GM12878 (cell line): ENCODE measurements around the gene DMD. TPM values are rescaled to one million over a fixed set of nuclear protein-coding genes. Genes with fewer than 3 reads are reported as not detected.

ENCODE experiments used
- ATAC-seq: fragments of 200-7000 bp; cut with Tn5 transposase; 3 replicates; pipeline ENCODE4 v1.9.1; 2020; ENCODE audit warnings: mild to moderate bottlenecking, moderate library complexity
- BruUV-seq: library from RNA; stranded (reverse); fragments of 400-500 nt; replicated peaks from 2 replicates; lab custom pipeline; 2021; lab: Mats Ljungman, UMichigan
- CTCF ChIA-PET: fragments of 300-600 bp; sonication (Branson Sonifier 250); formaldehyde crosslinking; extraction: SDS; loops from one replicate; lab custom pipeline; 2021; ENCODE audit warnings: inconsistent platforms; lab: Yijun Ruan, JAX
- POLR2A ChIA-PET: fragments of 350-600 bp; formaldehyde crosslinking; extraction: SDS; loops from one replicate; lab custom pipeline; 2021; ENCODE audit warnings: inconsistent platforms; lab: Charles Lee
- RAD21 ChIA-PET: fragments of 300-600 bp; sonication (Branson Sonifier 250); formaldehyde crosslinking; loops from one replicate; lab custom pipeline; 2023; ENCODE audit warnings: antibody characterized with exemption; ENCODE audit not compliant: unreplicated experiment; lab: Charles Lee
- SMC1A ChIA-PET: fragments of 300-600 bp; sonication (Branson Sonifier 250); formaldehyde crosslinking; loops from one replicate; lab custom pipeline; 2023; ENCODE audit not compliant: unreplicated experiment, uncharacterized antibody; lab: Charles Lee
- DNase-seq: peaks from one replicate; pipeline ENCODE4 v3.0.0-alpha.2; 2011; ENCODE audit warnings: low read depth, low spot score
- FAIRE-seq: peaks from 3 replicates; lab custom pipeline; 2011; peaks lifted over from hg19 to GRCh38; lab: Jason Lieb, UNC
- H2AFZ ChIP-seq: 2 replicates; pipeline ENCODE4 v1.6.0; 2011; ENCODE audit warnings: low read depth, low read length, control low read depth; ENCODE audit not compliant: control insufficient read depth
- H3K27ac ChIP-seq: 2 replicates; pipeline ENCODE4 v1.5.1; 2011; ENCODE audit warnings: control low read depth; ENCODE audit not compliant: control insufficient read depth, insufficient read depth
- H3K27me3 ChIP-seq, 2 experiments: replicated peaks in 1 of 2; 2 replicates each; pipeline versions ENCODE4 v1.6.0 to v1.6.1; 2011; ENCODE audit warnings: low read length in 1 of 2; ENCODE audit not compliant: control insufficient read depth in 2 of 2, insufficient read depth in 2 of 2
- H3K36me3 ChIP-seq, 2 experiments: 2 replicates each; pipeline ENCODE4 v1.5.1; 2011; ENCODE audit warnings: low read length in 1 of 2; ENCODE audit not compliant: control insufficient read depth in 2 of 2, insufficient read depth in 2 of 2
- H3K4me1 ChIP-seq: 2 replicates; pipeline ENCODE4 v1.6.1; 2011; ENCODE audit warnings: mild to moderate bottlenecking, low read length, moderate library complexity, mixed read lengths; ENCODE audit not compliant: control insufficient read depth, insufficient read depth
- H3K4me2 ChIP-seq: 2 replicates; pipeline ENCODE4 v1.6.0; 2011; ENCODE audit warnings: control low read depth; ENCODE audit not compliant: control insufficient read depth, insufficient read depth
- H3K4me3 ChIP-seq: fragments of 200-600 bp; sonication (generic); 2 replicates; pipeline ENCODE4 v1.5.1; 2016
- H3K79me2 ChIP-seq: 2 replicates; pipeline ENCODE4 v1.6.0; 2011; ENCODE audit warnings: low read length; ENCODE audit not compliant: control insufficient read depth, insufficient read depth
- H3K9ac ChIP-seq: 2 replicates; pipeline ENCODE4 v1.8.0; 2011; ENCODE audit warnings: low read length, control low read depth, mixed read lengths; ENCODE audit not compliant: control insufficient read depth, insufficient read depth
- H3K9me3 ChIP-seq: replicated peaks from 3 replicates; pipeline ENCODE4 v1.5.1; 2011; ENCODE audit warnings: mild to moderate bottlenecking, low read length; ENCODE audit not compliant: control insufficient read depth, insufficient read depth
- H4K20me1 ChIP-seq: 2 replicates; pipeline ENCODE4 v1.6.0; 2011; ENCODE audit not compliant: control insufficient read depth, insufficient read depth
- ATF7 ChIP-seq: fragments of 450-650 bp; IDR thresholded peaks from 2 replicates; pipeline ENCODE4 v1.6.1; 2016; ENCODE audit warnings: low read depth, mild to moderate bottlenecking
- CBX3 ChIP-seq: fragments of 200-600 bp; sonication (generic); IDR thresholded peaks from 2 replicates; pipeline ENCODE4 v1.6.1; 2016; ENCODE audit warnings: low read depth, borderline replicate concordance
- HCFC1 ChIP-seq: fragments of 150-350 bp; IDR thresholded peaks from 2 replicates; pipeline ENCODE4 v1.6.1; 2014; ENCODE audit warnings: low read length
- JUND ChIP-seq: IDR thresholded peaks from 2 replicates; pipeline ENCODE4 v1.6.1; 2012; ENCODE audit warnings: low read depth, mild to moderate bottlenecking, low read length, improper control_type of control experiment, moderate library complexity
- ZNF207 ChIP-seq: fragments of 450-650 bp; IDR thresholded peaks from 2 replicates; pipeline ENCODE4 v1.6.1; 2014; ENCODE audit warnings: antibody characterized with exemption, mild to moderate bottlenecking, borderline replicate concordance
- ZNF687 ChIP-seq: fragments of 450-650 bp; IDR thresholded peaks from 2 replicates; pipeline ENCODE4 v1.6.1; 2017; ENCODE audit warnings: mild to moderate bottlenecking, moderate library complexity
- ZSCAN29 ChIP-seq: fragments of 450-650 bp; IDR thresholded peaks from 2 replicates; pipeline ENCODE4 v1.6.1; 2017; ENCODE audit warnings: mild to moderate bottlenecking, moderate library complexity
- WGBS: methylation state at CpG from one replicate; pipeline ENCODE4 v1.1.6; 2016; ENCODE audit warnings: low lambda C conversion rate; ENCODE audit not compliant: insufficient replicate concordance, insufficient coverage; ENCODE audit errors: missing lambda C conversion rate; 5-methylcytosine and 5-hydroxymethylcytosine counted together
- in situ Hi-C: fragments of 300-500 bp; cut with MboI; formaldehyde crosslinking; loops from 9 replicates; pipeline ENCODE4 v1.14.3; 2018; ENCODE audit warnings: mixed read lengths
- intact Hi-C: fragments of 100-400 bp; cut with micrococcal nuclease; formaldehyde crosslinking; loops from one replicate; pipeline ENCODE4 v1.14.2; 2022; ENCODE audit not compliant: unreplicated experiment
- polyA plus RNA-seq, 11 experiments: library from polyadenylated mRNA; depleted of rRNA in 4 of 11; unstranded in 6 of 11; stranded (reverse) in 5 of 11; fragments of >200 nt; fragmentation: Nextera tagmentation in 4 of 11; fragmentation: Illumina TruSeq in 1 of 11; extraction: Ambion mirVana in 4 of 11; extraction: Trizol in 1 of 11; gene quantifications; 1 replicate in 1 of 11; 2 replicates in 10 of 11; pipeline versions ENCODE4 v1.2.1 to v1.2.3, GENCODE V29; 2011 to 2016; ENCODE audit warnings: inconsistent platforms in 2 of 11, missing spikeins in 2 of 11, low read depth in 1 of 11
- total RNA-seq, 4 experiments: library from RNA; depleted of rRNA in 3 of 4; stranded (reverse); fragments of >200 nt in 3 of 4; fragmentation: Illumina TruSeq in 1 of 4; extraction: Trizol in 1 of 4; gene quantifications; 2 replicates each; pipeline versions ENCODE4 v1.2.1 to v1.2.3, GENCODE V29; 2013 to 2021
- TF ChIP-seq, protein P1 (sequence below): fragments of 150-350 bp; IDR thresholded peaks from 2 replicates; pipeline ENCODE4 v1.6.1; 2014; ENCODE audit warnings: mild to moderate bottlenecking, low read depth, low read length
- TF ChIP-seq, protein P2 (sequence below): IDR thresholded peaks from 2 replicates; pipeline ENCODE4 v1.6.1; 2012; ENCODE audit warnings: improper control_type of control experiment, low read depth, low read length; ENCODE audit not compliant: insufficient replicate concordance

DMD gene
- total and polyA plus RNA-seq, 10 of the 15 experiments (the other 5 are each of a cell fraction or from before 2014, with no cell fraction given): 1.4 to 24.3 (median 4.3) TPM

DNA sequence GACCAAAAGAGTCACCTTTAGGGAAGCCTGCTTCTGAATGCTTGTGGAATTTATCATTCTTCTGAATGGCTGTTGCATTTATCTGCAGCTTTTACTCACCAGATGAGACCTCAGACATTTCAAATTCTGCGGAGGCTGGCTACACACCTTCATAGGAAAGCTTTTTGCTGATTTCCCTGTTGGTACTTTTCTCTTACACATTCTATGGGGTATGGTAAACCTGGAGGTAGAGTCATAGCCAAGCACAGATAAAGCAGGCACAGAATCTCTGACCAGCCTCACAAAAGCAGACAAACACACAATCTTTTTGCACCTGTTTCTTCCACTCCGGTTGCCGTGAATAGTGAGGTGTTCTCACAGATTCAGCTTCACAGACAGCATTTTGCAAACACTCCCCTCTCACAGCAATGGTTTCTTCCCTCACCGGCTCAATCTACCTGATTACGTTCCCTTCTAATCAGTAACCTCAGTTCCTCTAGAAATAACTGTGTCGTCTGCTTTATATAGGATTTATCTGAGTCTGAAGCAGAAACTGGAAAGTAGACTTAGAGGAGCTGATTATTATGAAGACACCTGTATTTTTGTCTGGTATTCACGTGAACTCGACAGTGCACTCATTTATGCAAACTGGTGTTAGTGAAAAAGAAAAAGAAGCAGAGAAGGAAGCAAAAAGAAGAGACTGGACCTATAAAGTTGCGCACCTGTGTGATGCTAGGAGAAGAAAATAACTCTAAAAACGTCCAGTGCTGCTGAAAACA is 83.1 kb downstream of the DMD start (continued):
- TF ChIP-seq, protein P1, sequence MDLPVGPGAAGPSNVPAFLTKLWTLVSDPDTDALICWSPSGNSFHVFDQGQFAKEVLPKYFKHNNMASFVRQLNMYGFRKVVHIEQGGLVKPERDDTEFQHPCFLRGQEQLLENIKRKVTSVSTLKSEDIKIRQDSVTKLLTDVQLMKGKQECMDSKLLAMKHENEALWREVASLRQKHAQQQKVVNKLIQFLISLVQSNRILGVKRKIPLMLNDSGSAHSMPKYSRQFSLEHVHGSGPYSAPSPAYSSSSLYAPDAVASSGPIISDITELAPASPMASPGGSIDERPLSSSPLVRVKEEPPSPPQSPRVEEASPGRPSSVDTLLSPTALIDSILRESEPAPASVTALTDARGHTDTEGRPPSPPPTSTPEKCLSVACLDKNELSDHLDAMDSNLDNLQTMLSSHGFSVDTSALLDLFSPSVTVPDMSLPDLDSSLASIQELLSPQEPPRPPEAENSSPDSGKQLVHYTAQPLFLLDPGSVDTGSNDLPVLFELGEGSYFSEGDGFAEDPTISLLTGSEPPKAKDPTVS: no peak
- TF ChIP-seq ATF7: no peak
- TF ChIP-seq, all 136 proteins: peak for 0

GRCh38 chrX:33126469-33126868 is 84.9 kb downstream of the DMD start:
- Histone ChIP-seq H3K27ac (no peak overlapping the region), H3K79me2 (no peaks in the 10 kb centered on the region), H3K36me3 (no peaks in the 10 kb centered on the region), H3K4me1 (no peaks in the 10 kb centered on the region), H3K9ac (no peak overlapping the region), H3K4me3 (no peak overlapping the region), H4K20me1 (no peaks in the 10 kb centered on the region), H3K27me3 (no peaks in the 10 kb centered on the region), H3K4me2 (no peak overlapping the region), H3K9me3 (no peaks in the 10 kb centered on the region), H2AFZ (no peak overlapping the region)
- SMC1A ChIA-PET: interaction anchor here (1.0 kb wide), 1 partner anchor 11 kb away, joined by 3 read pairs; no protein-coding TSS in a partner anchor
- FAIRE-seq: no peak
- CTCF ChIA-PET: no interaction called here
- in situ Hi-C loops: no loop called here
- ATAC-seq: no peak
- RAD21 ChIA-PET: no interaction called here
- no peak for DNase-seq
- POLR2A ChIA-PET: no interaction called here
- intact Hi-C loops: no loop called here
- no TSS peak for BruUV-seq
- 24% methylated on average over 6 of the region's 6 CpGs for WGBS
- TF ChIP-seq HCFC1 (no peak), JUND (no peak), ZSCAN29 (no peak), ZNF687 (no peak), CBX3 (no peak), ZNF207 (no peak)
- TF ChIP-seq, protein P2, sequence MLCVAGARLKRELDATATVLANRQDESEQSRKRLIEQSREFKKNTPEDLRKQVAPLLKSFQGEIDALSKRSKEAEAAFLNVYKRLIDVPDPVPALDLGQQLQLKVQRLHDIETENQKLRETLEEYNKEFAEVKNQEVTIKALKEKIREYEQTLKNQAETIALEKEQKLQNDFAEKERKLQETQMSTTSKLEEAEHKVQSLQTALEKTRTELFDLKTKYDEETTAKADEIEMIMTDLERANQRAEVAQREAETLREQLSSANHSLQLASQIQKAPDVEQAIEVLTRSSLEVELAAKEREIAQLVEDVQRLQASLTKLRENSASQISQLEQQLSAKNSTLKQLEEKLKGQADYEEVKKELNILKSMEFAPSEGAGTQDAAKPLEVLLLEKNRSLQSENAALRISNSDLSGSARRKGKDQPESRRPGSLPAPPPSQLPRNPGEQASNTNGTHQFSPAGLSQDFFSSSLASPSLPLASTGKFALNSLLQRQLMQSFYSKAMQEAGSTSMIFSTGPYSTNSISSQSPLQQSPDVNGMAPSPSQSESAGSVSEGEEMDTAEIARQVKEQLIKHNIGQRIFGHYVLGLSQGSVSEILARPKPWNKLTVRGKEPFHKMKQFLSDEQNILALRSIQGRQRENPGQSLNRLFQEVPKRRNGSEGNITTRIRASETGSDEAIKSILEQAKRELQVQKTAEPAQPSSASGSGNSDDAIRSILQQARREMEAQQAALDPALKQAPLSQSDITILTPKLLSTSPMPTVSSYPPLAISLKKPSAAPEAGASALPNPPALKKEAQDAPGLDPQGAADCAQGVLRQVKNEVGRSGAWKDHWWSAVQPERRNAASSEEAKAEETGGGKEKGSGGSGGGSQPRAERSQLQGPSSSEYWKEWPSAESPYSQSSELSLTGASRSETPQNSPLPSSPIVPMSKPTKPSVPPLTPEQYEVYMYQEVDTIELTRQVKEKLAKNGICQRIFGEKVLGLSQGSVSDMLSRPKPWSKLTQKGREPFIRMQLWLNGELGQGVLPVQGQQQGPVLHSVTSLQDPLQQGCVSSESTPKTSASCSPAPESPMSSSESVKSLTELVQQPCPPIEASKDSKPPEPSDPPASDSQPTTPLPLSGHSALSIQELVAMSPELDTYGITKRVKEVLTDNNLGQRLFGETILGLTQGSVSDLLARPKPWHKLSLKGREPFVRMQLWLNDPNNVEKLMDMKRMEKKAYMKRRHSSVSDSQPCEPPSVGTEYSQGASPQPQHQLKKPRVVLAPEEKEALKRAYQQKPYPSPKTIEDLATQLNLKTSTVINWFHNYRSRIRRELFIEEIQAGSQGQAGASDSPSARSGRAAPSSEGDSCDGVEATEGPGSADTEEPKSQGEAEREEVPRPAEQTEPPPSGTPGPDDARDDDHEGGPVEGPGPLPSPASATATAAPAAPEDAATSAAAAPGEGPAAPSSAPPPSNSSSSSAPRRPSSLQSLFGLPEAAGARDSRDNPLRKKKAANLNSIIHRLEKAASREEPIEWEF: no peak
